IMR-90 (cell line): Measurements from ENCODE around the gene WASHC3. TPM values are rescaled to one million over a fixed set of nuclear protein-coding genes. Genes with fewer than 3 reads are reported as not detected.

ENCODE experiments used
- ATAC-seq: fragments of 200-7000 bp; cut with Tn5 transposase; 2 replicates; pipeline ENCODE4 v1.9.1; 2020; ENCODE audit warnings: low read depth, mild to moderate bottlenecking, moderate library complexity
- BruUV-seq: library from RNA; stranded (reverse); fragments of 400-500 nt; replicated peaks from 2 replicates; lab custom pipeline; 2021; lab: Mats Ljungman, UMichigan
- CTCF ChIA-PET: fragments of 300-600 bp; formaldehyde crosslinking; extraction: SDS; loops from one replicate; lab custom pipeline; 2021; ENCODE audit warnings: antibody characterized with exemption; lab: Yijun Ruan, JAX
- POLR2A ChIA-PET: fragments of 300-600 bp; sonication (Branson Sonifier 250); formaldehyde crosslinking; loops from one replicate; lab custom pipeline; 2022; ENCODE audit warnings: antibody characterized with exemption; ENCODE audit not compliant: unreplicated experiment; lab: Charles Lee
- DNase-seq: peaks from one replicate; pipeline ENCODE4 v3.0.0; 2013
- H2AFZ ChIP-seq: replicated peaks from 2 replicates; pipeline ENCODE3; 2013; ENCODE audit warnings: low read length, mild to moderate bottlenecking; ENCODE audit not compliant: poor library complexity
- H2AK5ac ChIP-seq: 2 replicates; pipeline ENCODE4 v1.6.1; 2013; ENCODE audit warnings: low read depth, low read length, inconsistent platforms
- H2AK9ac ChIP-seq: replicated peaks from 2 replicates; pipeline ENCODE3; 2013; ENCODE audit warnings: mild to moderate bottlenecking, low read depth, low read length, moderate library complexity; ENCODE audit not compliant: poor library complexity
- H2BK120ac ChIP-seq: 2 replicates; pipeline ENCODE4 v1.6.1; 2013; ENCODE audit warnings: low read depth, low read length, inconsistent platforms
- H2BK15ac ChIP-seq: 3 replicates; pipeline ENCODE4 v1.6.1; 2013; ENCODE audit warnings: low read depth, low read length, inconsistent platforms
- H2BK20ac ChIP-seq: 2 replicates; pipeline ENCODE4 v1.6.1; 2013; ENCODE audit warnings: low read depth, mild to moderate bottlenecking, inconsistent platforms, low read length, moderate library complexity
- H2BK5ac ChIP-seq: 2 replicates; pipeline ENCODE4 v1.6.1; 2013; ENCODE audit warnings: mild to moderate bottlenecking, low read depth, low read length, inconsistent platforms; ENCODE audit not compliant: poor library complexity, severe bottlenecking
- H3K14ac ChIP-seq: replicated peaks from 2 replicates; pipeline ENCODE4 v1.6.1; 2013; ENCODE audit warnings: low read depth, low read length, inconsistent platforms
- H3K18ac ChIP-seq: 2 replicates; pipeline ENCODE4 v1.6.1; 2013; ENCODE audit warnings: low read depth, low read length, control low read depth
- H3K23ac ChIP-seq: 2 replicates; pipeline ENCODE4 v1.6.1; 2013; ENCODE audit warnings: low read depth, low read length, inconsistent platforms
- H3K27ac ChIP-seq: 2 replicates; pipeline ENCODE4 v1.5.1; 2013; ENCODE audit warnings: mild to moderate bottlenecking, control low read depth, low read length; ENCODE audit not compliant: insufficient read depth
- H3K27me3 ChIP-seq: 2 replicates; pipeline ENCODE4 v1.6.1; 2013; ENCODE audit warnings: low read length; ENCODE audit not compliant: control insufficient read depth, insufficient read depth
- H3K36me3 ChIP-seq: 2 replicates; pipeline ENCODE4 v1.6.1; 2013; ENCODE audit warnings: low read length, mixed read lengths; ENCODE audit not compliant: control insufficient read depth, insufficient read depth
- H3K4ac ChIP-seq: 2 replicates; pipeline ENCODE4 v1.6.1; 2013; ENCODE audit warnings: low read depth, low read length, inconsistent platforms
- H3K4me1 ChIP-seq: 2 replicates; pipeline ENCODE4 v1.6.1; 2013; ENCODE audit warnings: low read length, mixed read lengths; ENCODE audit not compliant: control insufficient read depth, insufficient read depth
- H3K4me2 ChIP-seq: 2 replicates; pipeline ENCODE4 v1.6.1; 2013; ENCODE audit warnings: low read depth, mild to moderate bottlenecking, control low read depth, low read length, moderate library complexity
- H3K4me3 ChIP-seq: 2 replicates; pipeline ENCODE4 v1.5.1; 2013; ENCODE audit warnings: low read depth, mild to moderate bottlenecking, control low read depth, low read length, moderate library complexity; ENCODE audit not compliant: insufficient read depth
- H3K56ac ChIP-seq: 2 replicates; pipeline ENCODE4 v1.6.1; 2013; ENCODE audit warnings: low read length, inconsistent platforms; ENCODE audit not compliant: insufficient read depth; ENCODE audit errors: extremely low read depth
- H3K79me1 ChIP-seq, 2 experiments: 2 replicates each; pipeline ENCODE4 v1.6.1; 2013; ENCODE audit warnings: low read length in 2 of 2, inconsistent platforms in 1 of 2, low read depth in 1 of 2
- H3K9ac ChIP-seq: 2 replicates; pipeline ENCODE4 v1.6.1; 2013; ENCODE audit warnings: low read depth, low read length, control low read depth
- H3K9me1 ChIP-seq: 2 replicates; pipeline ENCODE4 v1.6.1; 2013; ENCODE audit warnings: low read length, inconsistent platforms; ENCODE audit not compliant: insufficient read depth
- H3K9me3 ChIP-seq: 2 replicates; pipeline ENCODE4 v1.6.1; 2013; ENCODE audit warnings: low read length; ENCODE audit not compliant: control insufficient read depth, insufficient read depth
- H4K20me1 ChIP-seq: 2 replicates; pipeline ENCODE4 v1.6.1; 2013; ENCODE audit warnings: low read length, inconsistent platforms; ENCODE audit not compliant: insufficient read depth
- H4K5ac ChIP-seq: 2 replicates; pipeline ENCODE4 v1.6.1; 2013; ENCODE audit warnings: mild to moderate bottlenecking, low read depth, low read length, control low read depth
- H4K8ac ChIP-seq, 2 experiments: 2 replicates each; pipeline ENCODE4 v1.6.1; 2013; ENCODE audit warnings: low read depth in 2 of 2, low read length in 2 of 2, control low read depth in 1 of 2, inconsistent platforms in 1 of 2
- H4K91ac ChIP-seq: 2 replicates; pipeline ENCODE4 v1.6.1; 2013; ENCODE audit warnings: low read depth, low read length, inconsistent platforms; ENCODE audit not compliant: insufficient read depth
- BHLHE40 ChIP-seq: fragments of 150-350 bp; IDR thresholded peaks from 2 replicates; pipeline ENCODE4 v1.6.1; 2016; ENCODE audit warnings: mild to moderate bottlenecking, low read depth, low read length
- ELK1 ChIP-seq: fragments of 150-350 bp; IDR thresholded peaks from 2 replicates; pipeline ENCODE4 v1.6.1; 2016; ENCODE audit warnings: low read depth, mild to moderate bottlenecking, low read length, moderate library complexity, borderline replicate concordance
- FOS ChIP-seq: fragments of 150-350 bp; IDR thresholded peaks from 2 replicates; pipeline ENCODE4 v1.6.1; 2016; ENCODE audit warnings: low read depth, low read length
- MAZ ChIP-seq: IDR thresholded peaks from 2 replicates; pipeline ENCODE4 v1.6.1; 2012; ENCODE audit warnings: low read depth, mild to moderate bottlenecking, low read length, improper control_type of control experiment, moderate library complexity, borderline replicate concordance
- MXI1 ChIP-seq: IDR thresholded peaks from 2 replicates; pipeline ENCODE4 v1.6.1; 2012; ENCODE audit warnings: low read depth, mild to moderate bottlenecking, low read length, moderate library complexity, borderline replicate concordance
- NFE2L2 ChIP-seq: fragments of 150-350 bp; IDR thresholded peaks from 2 replicates; pipeline ENCODE4 v1.6.1; 2016; ENCODE audit warnings: low read depth, mild to moderate bottlenecking, low read length
- POLR2A ChIP-seq: IDR thresholded peaks from 2 replicates; pipeline ENCODE4 v1.6.1; 2012; ENCODE audit warnings: mild to moderate bottlenecking, low read depth, low read length
- RAD21 ChIP-seq: IDR thresholded peaks from 2 replicates; pipeline ENCODE4 v1.6.1; 2012; ENCODE audit warnings: low read length, improper control_type of control experiment
- RFX5 ChIP-seq: IDR thresholded peaks from 2 replicates; pipeline ENCODE4 v1.8.0; 2012; ENCODE audit warnings: low read depth, mild to moderate bottlenecking, low read length, moderate library complexity
- SMC3 ChIP-seq: fragments of 150-350 bp; IDR thresholded peaks from 2 replicates; pipeline ENCODE4 v1.6.1; 2016; ENCODE audit warnings: low read depth, mild to moderate bottlenecking, antibody characterized with exemption, low read length, moderate library complexity
- USF2 ChIP-seq: fragments of 150-350 bp; IDR thresholded peaks from 2 replicates; pipeline ENCODE4 v1.6.1; 2017; ENCODE audit warnings: mild to moderate bottlenecking, antibody characterized with exemption, low read length, low read depth
- WGBS, 2 experiments: methylation state at CpG; one replicate each; pipeline versions ENCODE4 v1.1.5 to v1.1.7; 2013; ENCODE audit warnings: missing lambda C conversion rate in 2 of 2; ENCODE audit not compliant: insufficient read length in 1 of 2; ENCODE audit errors: extremely low coverage in 2 of 2; 5-methylcytosine and 5-hydroxymethylcytosine counted together
- dilution Hi-C: fragments of 300-500 bp; cut with HindIII; formaldehyde crosslinking; loops from one replicate; pipeline ENCODE4 v1.14.3; 2018; ENCODE audit warnings: low sequenced_read_pairs; ENCODE audit not compliant: unreplicated experiment
- in situ Hi-C: fragments of 300-500 bp; cut with MboI; formaldehyde crosslinking; loops from 3 replicates; pipeline ENCODE4 v1.14.3; 2019; ENCODE audit warnings: low sequenced_read_pairs, inconsistent platforms, mixed read lengths
- intact Hi-C: fragments of 100-400 bp; cut with micrococcal nuclease; formaldehyde crosslinking; loops from 2 replicates; pipeline ENCODE4 v1.10.0; 2022
- polyA plus RNA-seq, 3 experiments: library from polyadenylated mRNA; depleted of rRNA; stranded (reverse); fragments of >200 nt; gene quantifications; 2 replicates each; pipeline ENCODE4 v1.2.3, GENCODE V29; 2012; ENCODE audit warnings: low replicate concordance in 1 of 3
- total RNA-seq: library from RNA; depleted of rRNA; stranded (reverse); fragments of >200 nt; gene quantifications from 2 replicates; pipeline ENCODE4 v1.2.3, GENCODE V29; 2012

The WASHC3 gene
- total and polyA plus RNA-seq, 2 of the 4 experiments (the other 2 are of a cell fraction): 54.8 to 87.1 TPM

GRCh38 chr12:101981868-101982267, 79.9 kb downstream of the WASHC3 start:
- no peak overlapping the region for H3K4me2 ChIP-seq
- H3K9ac ChIP-seq: no peak overlapping the region
- no peak overlapping the region for H2BK5ac ChIP-seq
- no peak overlapping the region for H3K23ac ChIP-seq
- H4K5ac ChIP-seq: no peak overlapping the region
- no peak overlapping the region for H2BK120ac ChIP-seq
- no peaks in the 10 kb centered on the region for H3K27me3 ChIP-seq
- CTCF ChIA-PET: no interaction called here
- H4K8ac ChIP-seq: no peak overlapping the region
- no peak overlapping the region for H3K14ac ChIP-seq
- no peaks in the 10 kb centered on the region for H3K36me3 ChIP-seq
- ATAC-seq (no peak), DNase-seq (no peak)
- no peaks in the 10 kb centered on the region for H3K4me1 ChIP-seq
- H3K27ac ChIP-seq: no peak overlapping the region
- H4K91ac ChIP-seq: no peak overlapping the region
- H2AK5ac ChIP-seq: no peak overlapping the region
- no peak overlapping the region for H2BK20ac ChIP-seq
- intact Hi-C loops (no loop called here), in situ Hi-C loops (no loop called here), dilution Hi-C loops (no loop called here)
- H3K18ac ChIP-seq: no peak overlapping the region
- no peak overlapping the region for H2AK9ac ChIP-seq
- BruUV-seq: no TSS peak
- H3K56ac ChIP-seq: no peak overlapping the region
- WGBS, 2 experiments: no CpG with 5 or more reads among the region's 2 CpGs
- H3K4ac ChIP-seq: no peak overlapping the region
- H3K9me3 ChIP-seq: no peaks in the 10 kb centered on the region
- H4K20me1 ChIP-seq: no peaks in the 10 kb centered on the region
- no peak overlapping the region for H2BK15ac ChIP-seq
- TF ChIP-seq NFE2L2: no peak
- TF ChIP-seq BHLHE40: no peak
- TF ChIP-seq MAZ: no peak
- no peak for TF ChIP-seq POLR2A
- no peak for TF ChIP-seq USF2
- no peak for TF ChIP-seq RFX5
- TF ChIP-seq ELK1: no peak
- no peak for TF ChIP-seq RAD21
- no peak for TF ChIP-seq FOS
- no peak for TF ChIP-seq SMC3
- no peak for TF ChIP-seq MXI1
- no peaks in the 10 kb centered on the region for H3K9me1 ChIP-seq
- no peaks in the 10 kb centered on the region for H3K79me1 ChIP-seq
- no peak overlapping the region for H3K4me3 ChIP-seq
- H2AFZ ChIP-seq: no peak overlapping the region
- POLR2A ChIA-PET: no interaction called here
